Fibroblast of pulmonary artery (primary cell): Measurements from ENCODE around the gene JAG2.

ENCODE experiments used
- DNase-seq: peaks from one replicate; pipeline ENCODE4 v3.0.0-alpha.2; 2010; ENCODE audit warnings: low read depth
- H3K4me3 ChIP-seq: replicated peaks from 2 replicates; pipeline ENCODE4 v1.5.1; 2011; ENCODE audit warnings: low read depth, mild to moderate bottlenecking, control low read depth, low read length, moderate library complexity
- CTCF ChIP-seq: IDR thresholded peaks from 2 replicates; pipeline ENCODE4 v1.5.1; 2011; ENCODE audit warnings: mild to moderate bottlenecking, control low read depth, low read length, inconsistent platforms; ENCODE audit errors: missing control alignments

JAG2 gene

GRCh38 chr14:105208738-105209075 lies 40.1 kb upstream of the JAG2 start:
- TF ChIP-seq CTCF = no peak
- DNase-seq = no peak
- no peak overlapping the region for H3K4me3 ChIP-seq

DNA sequence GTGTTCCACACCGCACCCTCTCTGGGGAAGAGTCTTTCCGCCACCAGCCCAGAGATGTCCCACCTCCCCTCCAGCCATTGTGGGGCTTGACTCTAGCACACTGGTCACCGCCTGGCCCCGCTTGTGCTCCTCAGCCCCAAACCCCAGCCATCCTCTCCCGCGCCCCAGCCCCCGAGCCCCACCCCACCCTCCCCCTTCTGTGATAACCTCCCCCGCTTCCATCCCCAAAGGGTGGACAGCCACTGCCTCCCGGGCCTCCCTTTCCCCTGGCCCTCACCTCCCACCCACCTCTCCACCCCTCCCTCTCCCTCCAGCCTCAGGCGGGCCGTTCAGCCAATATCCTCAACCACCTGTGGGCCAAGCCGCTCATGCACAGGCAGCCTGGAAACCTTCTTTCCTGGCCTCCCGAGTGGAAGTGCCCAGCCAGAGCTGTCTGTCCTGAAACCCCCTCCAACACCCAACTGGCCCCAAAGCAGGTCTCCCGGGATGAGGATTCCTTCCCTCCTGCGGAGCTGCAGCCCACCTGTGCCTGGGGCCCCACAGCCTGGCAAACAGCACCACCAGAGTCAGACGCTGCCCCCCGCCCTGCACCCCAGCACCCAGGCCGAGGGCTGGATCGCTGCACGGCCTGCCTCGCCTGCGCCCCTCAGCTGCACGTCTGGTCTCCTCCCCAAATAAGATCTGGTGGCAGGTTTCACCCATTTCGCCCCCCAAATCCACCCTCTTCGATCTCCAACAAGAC lies 39.6 kb upstream of the JAG2 start:
- no peak for TF ChIP-seq CTCF
- no peak overlapping the region for H3K4me3 ChIP-seq

DNA sequence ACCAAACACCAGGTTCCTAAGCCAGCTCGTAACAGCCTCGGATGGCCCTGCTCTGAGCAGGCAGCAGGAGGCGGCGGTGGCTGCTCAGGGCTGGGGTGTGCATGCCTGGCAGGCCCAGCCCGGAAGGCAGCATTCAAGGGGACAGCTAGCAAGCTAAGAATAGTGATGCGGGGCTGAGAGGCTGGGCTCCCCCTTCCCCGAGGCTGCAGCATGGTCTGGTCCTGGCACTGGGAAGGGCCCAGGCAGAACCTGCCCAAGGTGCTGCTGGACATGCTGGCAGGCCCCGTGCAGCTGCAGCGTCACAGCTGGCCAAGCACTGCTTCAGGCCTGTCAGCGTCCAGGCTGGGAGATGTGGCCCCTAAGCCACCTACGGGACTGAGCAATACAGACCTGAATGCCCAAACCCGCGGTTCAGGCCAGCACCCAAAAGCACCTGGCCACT lies 38.9 kb upstream of the JAG2 start:
- TF ChIP-seq CTCF = no peak
- no peak overlapping the region for H3K4me3 ChIP-seq
- DNase-seq = no peak

More for the DNA sequence above, 39.6 kb upstream of the JAG2 start:
- DNase-seq = no peak

- H3K4me3 ChIP-seq = no peak overlapping the region
- no peak for TF ChIP-seq CTCF
- no peak for DNase-seq
Measured at GRCh38 chr14:105206873-105207272, 38.3 kb upstream of the JAG2 start.

- DNase-seq = no peak
- TF ChIP-seq CTCF = no peak
Measured at GRCh38 chr14:105205673-105206208, 37.2 kb upstream of the JAG2 start.

GRCh38 chr14:105204931-105205672 lies 36.5 kb upstream of the JAG2 start:
- no peak for DNase-seq
- H3K4me3 ChIP-seq = no peak overlapping the region
- TF ChIP-seq CTCF = no peak

More at GRCh38 chr14:105205673-105206208, 37.2 kb upstream of the JAG2 start:
- H3K4me3 ChIP-seq = no peak overlapping the region
